ENCODE results near the gene ZNF507. TPM values are rescaled to one million over a fixed set of nuclear protein-coding genes. Genes with fewer than 3 reads are reported as not detected.

The ZNF507 gene
- total and polyA plus RNA-seq, 2 donors from 2014 or later, result 3.4 to 23.5 TPM

DNA sequence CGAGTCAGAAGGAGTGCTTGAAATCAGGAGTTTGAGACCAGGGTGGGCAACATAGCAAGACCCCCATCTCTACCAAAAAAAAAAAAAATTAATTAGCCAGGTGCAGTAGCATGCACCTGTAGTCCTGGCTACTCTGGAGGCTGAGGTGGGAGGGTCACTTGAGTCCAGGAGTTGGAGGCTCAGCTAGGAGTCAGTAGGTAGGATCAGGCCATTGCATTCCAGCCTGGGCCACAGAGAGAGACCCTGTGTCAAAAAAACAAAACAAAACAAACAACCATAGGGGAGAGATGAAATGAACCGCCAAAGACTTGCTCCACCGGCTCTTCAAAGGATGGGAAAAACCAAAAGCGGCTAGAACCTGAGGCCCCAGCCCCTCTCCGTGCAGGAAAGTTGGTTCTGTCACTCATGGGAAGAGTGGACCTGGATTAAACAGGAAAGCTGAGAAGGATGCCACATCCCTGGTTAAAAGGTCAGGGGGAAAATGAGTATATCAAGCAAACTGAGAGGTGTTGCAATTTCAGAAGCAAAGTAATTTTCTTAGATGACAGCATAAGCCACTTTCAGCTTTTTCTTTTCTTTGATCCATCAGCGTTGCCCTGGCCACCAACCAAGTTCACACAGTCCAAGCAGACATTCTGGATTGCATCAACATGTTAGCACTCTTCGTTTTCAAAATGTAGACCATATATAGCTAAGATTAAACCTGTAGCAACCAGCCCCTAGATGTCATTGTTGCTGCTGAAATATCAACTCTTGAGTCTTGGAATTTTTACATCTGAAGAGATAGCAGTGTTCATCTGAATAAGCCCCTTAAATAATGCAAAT lies 8.9 kb upstream of the ZNF507 start:
- TF ChIP-seq, protein P1, sequence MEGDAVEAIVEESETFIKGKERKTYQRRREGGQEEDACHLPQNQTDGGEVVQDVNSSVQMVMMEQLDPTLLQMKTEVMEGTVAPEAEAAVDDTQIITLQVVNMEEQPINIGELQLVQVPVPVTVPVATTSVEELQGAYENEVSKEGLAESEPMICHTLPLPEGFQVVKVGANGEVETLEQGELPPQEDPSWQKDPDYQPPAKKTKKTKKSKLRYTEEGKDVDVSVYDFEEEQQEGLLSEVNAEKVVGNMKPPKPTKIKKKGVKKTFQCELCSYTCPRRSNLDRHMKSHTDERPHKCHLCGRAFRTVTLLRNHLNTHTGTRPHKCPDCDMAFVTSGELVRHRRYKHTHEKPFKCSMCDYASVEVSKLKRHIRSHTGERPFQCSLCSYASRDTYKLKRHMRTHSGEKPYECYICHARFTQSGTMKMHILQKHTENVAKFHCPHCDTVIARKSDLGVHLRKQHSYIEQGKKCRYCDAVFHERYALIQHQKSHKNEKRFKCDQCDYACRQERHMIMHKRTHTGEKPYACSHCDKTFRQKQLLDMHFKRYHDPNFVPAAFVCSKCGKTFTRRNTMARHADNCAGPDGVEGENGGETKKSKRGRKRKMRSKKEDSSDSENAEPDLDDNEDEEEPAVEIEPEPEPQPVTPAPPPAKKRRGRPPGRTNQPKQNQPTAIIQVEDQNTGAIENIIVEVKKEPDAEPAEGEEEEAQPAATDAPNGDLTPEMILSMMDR (IDR thresholded peaks at IDR 0.05; ENCODE audit: borderline replicate concordance, extremely low read depth, insufficient read depth), result peak; percentile 6
- Histone ChIP-seq H3K9me3 (ENCODE audit: control insufficient read depth in 2 of 3, insufficient read depth in 1 of 3, low read length in 3 of 3) (no peaks in the 10 kb centered on the region), H3K9ac (ENCODE audit: low read length in 3 of 3) (no peak overlapping the region), H3K27ac (ENCODE audit: low read depth in 2 of 2, low read length in 2 of 2) (no peak overlapping the region), H3K36me3 (ENCODE audit: control insufficient read depth in 2 of 3, insufficient read depth in 3 of 3, low read length in 3 of 3) (no peaks in the 10 kb centered on the region), H3K27me3 (ENCODE audit: control insufficient read depth, insufficient read depth, low read length) (no peaks in the 10 kb centered on the region), H3K4me1 (ENCODE audit: control insufficient read depth in 2 of 3, insufficient read depth in 2 of 3, low read depth in 1 of 3, low read length in 3 of 3) (no peaks in the 10 kb centered on the region), H3K4me3 (ENCODE audit: low read length in 3 of 3) (no peak overlapping the region)
- no peak for DNase-seq
- no peak for FAIRE-seq
- intact Hi-C loops (cut with DNase I), result no loop called here

- Histone ChIP-seq H3K9me3 (ENCODE audit: control insufficient read depth in 2 of 3, insufficient read depth in 1 of 3, low read length in 3 of 3) (no peaks in the 10 kb centered on the region), H3K36me3 (ENCODE audit: control insufficient read depth in 2 of 3, insufficient read depth in 3 of 3, low read length in 3 of 3) (no peaks in the 10 kb centered on the region), H3K4me3 (ENCODE audit: low read length in 3 of 3) (no peak overlapping the region), H3K27ac (ENCODE audit: low read depth in 2 of 2, low read length in 2 of 2) (no peak overlapping the region), H3K4me1 (ENCODE audit: control insufficient read depth in 2 of 3, insufficient read depth in 2 of 3, low read depth in 1 of 3, low read length in 3 of 3) (no peaks in the 10 kb centered on the region), H3K9ac (ENCODE audit: low read length in 3 of 3) (no peak overlapping the region), H3K27me3 (ENCODE audit: control insufficient read depth, insufficient read depth, low read length) (no peaks in the 10 kb centered on the region)
- intact Hi-C loops (cut with DNase I), result no loop called here
- FAIRE-seq (no peak), DNase-seq (no peak)
- TF ChIP-seq, protein P1 (IDR thresholded peaks at IDR 0.05; ENCODE audit: borderline replicate concordance, extremely low read depth, insufficient read depth), result no peak
Measured at GRCh38 chr19:32337084-32337808, 8.2 kb upstream of the ZNF507 start.

DNA sequence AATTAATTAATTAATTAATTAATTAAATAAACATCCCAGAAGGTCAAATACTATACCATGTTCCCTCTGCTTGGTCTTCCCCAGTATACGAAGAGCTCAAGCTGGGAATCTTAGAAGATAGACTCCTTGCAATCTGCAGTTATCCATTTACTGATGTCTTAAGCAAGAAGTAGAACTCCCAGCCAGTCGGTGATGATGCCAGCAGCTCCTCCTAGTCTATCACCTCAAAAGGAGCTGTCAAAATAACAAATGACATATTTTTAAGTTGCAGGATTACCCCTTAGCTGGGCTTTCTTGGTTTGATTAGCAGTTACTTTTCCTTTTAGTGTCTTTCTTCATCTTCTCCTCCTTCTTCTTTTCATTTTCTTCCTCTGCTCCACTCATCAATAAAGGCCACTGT lies 6.0 kb upstream of the ZNF507 start:
- Histone ChIP-seq H3K9ac (ENCODE audit: low read length in 3 of 3) (no peak overlapping the region), H3K4me1 (ENCODE audit: control insufficient read depth in 2 of 3, insufficient read depth in 2 of 3, low read depth in 1 of 3, low read length in 3 of 3) (no peaks in the 10 kb centered on the region), H3K36me3 (ENCODE audit: control insufficient read depth in 2 of 3, insufficient read depth in 3 of 3, low read length in 3 of 3) (no peaks in the 10 kb centered on the region), H3K9me3 (ENCODE audit: control insufficient read depth in 2 of 3, insufficient read depth in 1 of 3, low read length in 3 of 3) (no peaks in the 10 kb centered on the region), H3K4me3 (ENCODE audit: low read length in 3 of 3) (no peak overlapping the region), H3K27ac (ENCODE audit: low read depth in 2 of 2, low read length in 2 of 2) (no peak overlapping the region), H3K27me3 (ENCODE audit: control insufficient read depth, insufficient read depth, low read length) (no peaks in the 10 kb centered on the region)
- TF ChIP-seq, protein P1 (IDR thresholded peaks at IDR 0.05; ENCODE audit: borderline replicate concordance, extremely low read depth, insufficient read depth), result no peak
- DNase-seq (no peak), FAIRE-seq (no peak)
- intact Hi-C loops (cut with DNase I), result no loop called here

All from kidney (tissue), 14 donors.